DND-41 (cell line): Measurements from ENCODE around the gene G0S2.

Experiments
- ATAC-seq: fragments of 200-7000 bp; cut with Tn5 transposase; 3 replicates; pipeline ENCODE4 v1.9.1; 2021; ENCODE audit warnings: low read depth; ENCODE audit not compliant: insufficient read depth
- DNase-seq: peaks from one replicate; pipeline ENCODE4 v3.0.0-alpha.2; 2020
- H2AFZ ChIP-seq: 2 replicates; pipeline ENCODE4 v1.6.0; 2012; ENCODE audit warnings: low read depth, low read length
- H3K27ac ChIP-seq: 2 replicates; pipeline ENCODE4 v1.5.1; 2012; ENCODE audit warnings: low read length, inconsistent platforms
- H3K27me3 ChIP-seq: fragments of 200-600 bp; sonication (generic); 2 replicates; pipeline ENCODE4 v1.6.0; 2012; ENCODE audit warnings: low read length, mild to moderate bottlenecking, inconsistent platforms; ENCODE audit not compliant: insufficient read depth, poor library complexity
- H3K36me3 ChIP-seq: 2 replicates; pipeline ENCODE4 v1.5.1; 2012; ENCODE audit warnings: low read length, inconsistent platforms; ENCODE audit not compliant: insufficient read depth
- H3K4me1 ChIP-seq: 2 replicates; pipeline ENCODE4 v1.5.1; 2012; ENCODE audit warnings: mild to moderate bottlenecking, low read length; ENCODE audit not compliant: insufficient read depth
- H3K4me2 ChIP-seq: 2 replicates; pipeline ENCODE4 v1.6.0; 2012; ENCODE audit warnings: mild to moderate bottlenecking, moderate library complexity, low read length, inconsistent platforms; ENCODE audit not compliant: insufficient read depth
- H3K4me3 ChIP-seq, 2 experiments: fragments of 200-600 bp in 1 of 2; shearing (Covaris generic) in 1 of 2; 2 replicates each; pipeline ENCODE4 v1.5.1; 2012 to 2016; ENCODE audit warnings: inconsistent platforms in 2 of 2, low read length in 2 of 2, mild to moderate bottlenecking in 2 of 2, low read depth in 1 of 2, moderate library complexity in 1 of 2
- H3K79me2 ChIP-seq: 2 replicates; pipeline ENCODE4 v1.6.0; 2012; ENCODE audit warnings: low read length, inconsistent platforms; ENCODE audit not compliant: insufficient read depth
- H3K9ac ChIP-seq: 2 replicates; pipeline ENCODE4 v1.6.0; 2012; ENCODE audit warnings: low read depth, mild to moderate bottlenecking, inconsistent platforms, low read length, moderate library complexity
- H3K9me3 ChIP-seq: 2 replicates; pipeline ENCODE4 v1.5.1; 2012; ENCODE audit warnings: low read length, moderate library complexity, mild to moderate bottlenecking, inconsistent platforms; ENCODE audit not compliant: insufficient read depth, severe bottlenecking
- H4K20me1 ChIP-seq: 2 replicates; pipeline ENCODE4 v1.6.0; 2012; ENCODE audit warnings: low read length; ENCODE audit not compliant: insufficient read depth
- EZH2 ChIP-seq: IDR thresholded peaks from 3 replicates; pipeline ENCODE4 v1.6.1; 2012; ENCODE audit warnings: borderline replicate concordance, low read depth, mild to moderate bottlenecking, moderate library complexity, low read length, inconsistent platforms; ENCODE audit not compliant: severe bottlenecking
- TF ChIP-seq, protein P1 (sequence below): IDR thresholded peaks from 2 replicates; pipeline ENCODE4 v1.5.1; 2012; ENCODE audit warnings: borderline replicate concordance, low read length, moderate library complexity, mild to moderate bottlenecking; ENCODE audit not compliant: poor library complexity, severe bottlenecking; ENCODE audit errors: extremely low read depth

G0S2 gene

DNA sequence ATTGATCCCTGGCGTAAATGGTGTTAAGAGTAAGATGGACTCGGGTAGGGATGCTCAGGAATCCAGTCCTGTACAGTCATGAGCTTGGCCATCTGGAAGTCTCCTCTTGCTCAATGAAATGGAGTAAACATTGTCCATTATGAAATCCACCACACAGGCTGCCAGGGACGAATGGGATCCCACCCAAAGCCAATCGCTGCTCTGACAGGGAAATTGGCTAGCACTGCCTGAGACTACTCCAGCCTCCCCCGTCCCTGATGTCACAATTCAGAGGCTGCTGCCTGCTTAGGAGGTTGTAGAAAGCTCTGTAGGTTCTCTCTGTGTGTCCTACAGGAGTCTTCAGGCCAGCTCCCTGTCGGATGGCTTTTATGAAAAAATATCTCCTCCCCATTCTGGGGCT, 29.4 kb downstream of the G0S2 start, which contains the start of gene HSD11B1:
Gene HSD11B1, plus strand, starts transcription at position 263 of the 400 bp plus-strand sequence. Its CDS starts 97 bp downstream, at position 360.
- no peaks in the 10 kb centered on the region for H3K79me2 ChIP-seq
- ATAC-seq (no peak), DNase-seq (no peak)
- no peak within 1 kb of the TSS for H3K4me3 ChIP-seq
- peaks cover 4% of the 10 kb centered on the region for H3K27me3 ChIP-seq
- no peak within 1 kb of the TSS for H3K4me2 ChIP-seq
- H4K20me1 ChIP-seq = no peaks in the 10 kb centered on the region
- H3K36me3 ChIP-seq = no peaks in the 10 kb centered on the region
- H3K4me1 ChIP-seq = no peaks in the 10 kb centered on the region
- no peak within 1 kb of the TSS for H2AFZ ChIP-seq
- H3K9ac ChIP-seq = no peak within 1 kb of the TSS
- no peaks in the 10 kb centered on the region for H3K9me3 ChIP-seq
- TF ChIP-seq EZH2 = no peak
- TF ChIP-seq, protein P1, sequence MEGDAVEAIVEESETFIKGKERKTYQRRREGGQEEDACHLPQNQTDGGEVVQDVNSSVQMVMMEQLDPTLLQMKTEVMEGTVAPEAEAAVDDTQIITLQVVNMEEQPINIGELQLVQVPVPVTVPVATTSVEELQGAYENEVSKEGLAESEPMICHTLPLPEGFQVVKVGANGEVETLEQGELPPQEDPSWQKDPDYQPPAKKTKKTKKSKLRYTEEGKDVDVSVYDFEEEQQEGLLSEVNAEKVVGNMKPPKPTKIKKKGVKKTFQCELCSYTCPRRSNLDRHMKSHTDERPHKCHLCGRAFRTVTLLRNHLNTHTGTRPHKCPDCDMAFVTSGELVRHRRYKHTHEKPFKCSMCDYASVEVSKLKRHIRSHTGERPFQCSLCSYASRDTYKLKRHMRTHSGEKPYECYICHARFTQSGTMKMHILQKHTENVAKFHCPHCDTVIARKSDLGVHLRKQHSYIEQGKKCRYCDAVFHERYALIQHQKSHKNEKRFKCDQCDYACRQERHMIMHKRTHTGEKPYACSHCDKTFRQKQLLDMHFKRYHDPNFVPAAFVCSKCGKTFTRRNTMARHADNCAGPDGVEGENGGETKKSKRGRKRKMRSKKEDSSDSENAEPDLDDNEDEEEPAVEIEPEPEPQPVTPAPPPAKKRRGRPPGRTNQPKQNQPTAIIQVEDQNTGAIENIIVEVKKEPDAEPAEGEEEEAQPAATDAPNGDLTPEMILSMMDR = no peak
- no peak within 1 kb of the TSS for H3K27ac ChIP-seq

DNA sequence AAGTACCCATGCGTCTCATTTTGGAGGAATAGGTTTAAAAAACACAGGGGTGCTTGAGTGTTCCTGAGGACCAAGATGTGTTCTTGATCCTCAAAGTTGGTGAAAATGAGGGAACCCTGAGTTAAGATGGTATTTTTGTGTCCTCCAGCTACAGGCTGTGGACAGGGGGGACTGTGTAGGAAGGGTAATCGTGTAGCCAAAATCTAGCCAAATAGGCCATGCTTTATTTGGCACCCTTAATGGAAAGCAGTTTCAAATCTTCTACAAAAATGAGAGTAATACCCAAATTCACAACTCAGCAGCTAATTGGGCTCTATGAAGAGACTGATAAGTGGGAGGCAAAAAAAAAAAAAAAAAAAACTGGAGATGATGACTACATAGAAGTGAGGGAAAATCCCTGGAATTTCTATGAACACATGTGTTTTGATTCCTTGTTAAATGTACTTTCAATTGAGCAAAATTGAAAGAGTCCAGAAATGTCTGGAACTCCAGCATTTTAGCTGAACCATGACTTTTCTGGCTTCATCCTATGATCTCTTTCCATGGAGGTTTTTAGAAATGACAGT, 29.9 kb downstream of the G0S2 start:
- Histone ChIP-seq H3K27me3 (peaks cover 4% of the 10 kb centered on the region), H3K36me3 (no peaks in the 10 kb centered on the region), H3K4me2 (no peak overlapping the region), H4K20me1 (no peaks in the 10 kb centered on the region), H3K4me1 (no peaks in the 10 kb centered on the region), H3K27ac (no peak overlapping the region), H2AFZ (no peak overlapping the region), H3K9ac (no peak overlapping the region), H3K9me3 (no peaks in the 10 kb centered on the region), H3K79me2 (no peaks in the 10 kb centered on the region), H3K4me3 (no peak overlapping the region)
- TF ChIP-seq, protein P1 = no peak
- TF ChIP-seq EZH2 = no peak
- no peak for DNase-seq
- ATAC-seq = no peak

DNA sequence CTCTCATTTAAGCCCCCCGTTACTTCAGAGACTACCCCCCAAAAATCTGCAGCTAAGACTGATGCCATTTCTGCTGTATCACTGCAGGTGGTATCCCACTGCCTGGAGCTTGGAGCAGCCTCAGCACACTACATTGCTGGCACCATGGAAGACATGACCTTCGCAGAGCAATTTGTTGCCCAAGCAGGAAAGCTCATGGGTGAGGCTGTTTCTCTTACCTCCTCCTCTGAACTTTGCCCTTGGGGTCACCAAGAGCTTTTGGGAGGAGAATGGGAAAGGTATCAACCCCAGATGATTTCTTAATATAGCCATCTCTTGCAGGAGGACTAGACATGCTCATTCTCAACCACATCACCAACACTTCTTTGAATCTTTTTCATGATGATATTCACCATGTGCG, 31.4 kb downstream of the G0S2 start:
- TF ChIP-seq, protein P1 = no peak
- no peak for TF ChIP-seq EZH2
- no peak for DNase-seq
- H3K27ac ChIP-seq = no peak overlapping the region
- no peak overlapping the region for H2AFZ ChIP-seq
- no peak overlapping the region for H3K4me2 ChIP-seq
- no peaks in the 10 kb centered on the region for H3K9me3 ChIP-seq
- ATAC-seq = no peak
- H4K20me1 ChIP-seq = no peaks in the 10 kb centered on the region
- no peaks in the 10 kb centered on the region for H3K79me2 ChIP-seq
- no peaks in the 10 kb centered on the region for H3K4me1 ChIP-seq
- H3K9ac ChIP-seq = no peak overlapping the region
- no peak overlapping the region for H3K4me3 ChIP-seq
- H3K36me3 ChIP-seq = no peaks in the 10 kb centered on the region
- H3K27me3 ChIP-seq = peaks cover 3% of the 10 kb centered on the region
